ENCODE measurements around the gene REELD1. TPM values are rescaled to one million over a fixed set of nuclear protein-coding genes. Genes with fewer than 3 reads are reported as not detected.

REELD1 gene
- total RNA-seq, 1 experiment from 2014 or later: 0.25 TPM

- no peak for TF ChIP-seq ZNF274 (IDR thresholded peaks at IDR 0.05; ENCODE audit: low read depth, low read length)
- TF ChIP-seq RAD21 (IDR thresholded peaks at IDR 0.05; ENCODE audit: low read depth): no peak
- no peak for TF ChIP-seq ELF1 (IDR thresholded peaks at IDR 0.05; ENCODE audit: borderline replicate concordance, low read depth)
- no peak for TF ChIP-seq EGR1 (IDR thresholded peaks at IDR 0.05; ENCODE audit: low read depth)
Observed at GRCh38 chr4:146255463-146255862, 41.1 kb downstream of the REELD1 start (continued).

GRCh38 chr4:146255874-146256273 is 41.5 kb downstream of the REELD1 start:
- ATAC-seq: no peak

More at GRCh38 chr4:146255874-146256273, 41.5 kb downstream of the REELD1 start:
- Histone ChIP-seq H3K79me2 (ENCODE audit: insufficient read depth, low read length) (no peaks in the 10 kb centered on the region), H3K9me2 (ENCODE audit: insufficient read depth) (no peaks in the 10 kb centered on the region), H3K9ac (ENCODE audit: low read length) (no peak overlapping the region), H3K4me3 (replicated peaks in 1 of 2; ENCODE audit: low read depth in 1 of 2, low read length in 2 of 2) (no peak overlapping the region), H3K4me2 (ENCODE audit: low read length) (no peak overlapping the region), H3K36me3 (ENCODE audit: control insufficient read depth in 1 of 2, insufficient read depth in 2 of 2, low read length in 2 of 2) (no peaks in the 10 kb centered on the region), H2AFZ (ENCODE audit: low read depth, low read length, poor library complexity, severe bottlenecking) (no peak overlapping the region), H3K9me3 (ENCODE audit: control insufficient read depth in 1 of 2, insufficient read depth in 1 of 2, low read depth in 1 of 2, low read length in 2 of 2) (no peaks in the 10 kb centered on the region), H3K27ac (ENCODE audit: low read depth, low read length) (no peak overlapping the region), H3K27me3 (ENCODE audit: insufficient read depth, low read length) (no peaks in the 10 kb centered on the region), H4K20me1 (ENCODE audit: insufficient read depth) (no peaks in the 10 kb centered on the region), H3K4me1 (ENCODE audit: control insufficient read depth in 1 of 2, insufficient read depth in 2 of 2, low read length in 2 of 2) (peaks cover 7 to 8% of the 10 kb centered on the region in 2 experiments; a peak in 3 of 4 replicates)
- ChIA-PET RAD21 (ENCODE audit: low non-redundant PET in 1 of 2, low total read pairs in 2 of 2, uncharacterized antibody in 2 of 2, unreplicated experiment in 2 of 2) (no interaction called here), CTCF (no interaction called here), POLR2A (no interaction called here)
- DNase-seq (ENCODE audit: low read depth, low spot score): no peak
- intact Hi-C loops (cut with micrococcal nuclease): no loop called here
- TF ChIP-seq POLR2AphosphoS5 (IDR thresholded peaks at IDR 0.05; ENCODE audit: low read depth, low read length) (no peak), POLR2A (IDR thresholded peaks at IDR 0.05; ENCODE audit: borderline replicate concordance, extremely low read depth, insufficient read depth, insufficient read length) (no peak), ZFX (IDR thresholded peaks at IDR 0.05) (no peak), CBX3 (IDR thresholded peaks at IDR 0.05; ENCODE audit: low read depth) (no peak), JUND (IDR thresholded peaks at IDR 0.05) (no peak), RAD21 (IDR thresholded peaks at IDR 0.05; ENCODE audit: low read depth) (no peak), CTCF (IDR thresholded peaks at IDR 0.05 in 2 of 3, conservative IDR thresholded peaks at IDR 0.05 in 1 of 3; ENCODE audit: borderline replicate concordance in 1 of 3, insufficient read depth in 1 of 3, low read depth in 2 of 3, low read length in 2 of 3) (no peak), EGR1 (IDR thresholded peaks at IDR 0.05; ENCODE audit: low read depth) (no peak), EZH2 (IDR thresholded peaks at IDR 0.05) (no peak), ZNF274 (IDR thresholded peaks at IDR 0.05; ENCODE audit: low read depth, low read length) (no peak), SRF (IDR thresholded peaks at IDR 0.05; ENCODE audit: low read depth) (no peak), TCF7L2 (IDR thresholded peaks at IDR 0.05; ENCODE audit: borderline replicate concordance, extremely low read depth, insufficient read depth, insufficient read length) (no peak), ZBTB33 (IDR thresholded peaks at IDR 0.05; ENCODE audit: extremely low read depth, insufficient replicate concordance, low read length) (no peak), ELF1 (IDR thresholded peaks at IDR 0.05; ENCODE audit: borderline replicate concordance, low read depth) (no peak), CEBPB (IDR thresholded peaks at IDR 0.05; ENCODE audit: low read depth) (no peak), FOSL1 (IDR thresholded peaks at IDR 0.05; ENCODE audit: low read depth) (no peak), ATF3 (IDR thresholded peaks at IDR 0.05) (no peak)
- no TSS peak for BruUV-seq (replicated peaks)

All from HCT116 (cell line).